HG02884 (cell line): ENCODE measurements around the gene PHPT1.
"Not testable (repeated sequence)": the region's sequence is repeated elsewhere in the genome, so short reads cannot be mapped to it uniquely, and the experiment has no call there.

ENCODE experiments used
- ATAC-seq: cut with Tn5 transposase; IDR thresholded peaks from one replicate; pipeline ENCODE4 v1.9.1; 2021; ENCODE audit warnings: mild to moderate bottlenecking, moderate library complexity; ENCODE audit not compliant: unreplicated experiment

Gene PHPT1

DNA sequence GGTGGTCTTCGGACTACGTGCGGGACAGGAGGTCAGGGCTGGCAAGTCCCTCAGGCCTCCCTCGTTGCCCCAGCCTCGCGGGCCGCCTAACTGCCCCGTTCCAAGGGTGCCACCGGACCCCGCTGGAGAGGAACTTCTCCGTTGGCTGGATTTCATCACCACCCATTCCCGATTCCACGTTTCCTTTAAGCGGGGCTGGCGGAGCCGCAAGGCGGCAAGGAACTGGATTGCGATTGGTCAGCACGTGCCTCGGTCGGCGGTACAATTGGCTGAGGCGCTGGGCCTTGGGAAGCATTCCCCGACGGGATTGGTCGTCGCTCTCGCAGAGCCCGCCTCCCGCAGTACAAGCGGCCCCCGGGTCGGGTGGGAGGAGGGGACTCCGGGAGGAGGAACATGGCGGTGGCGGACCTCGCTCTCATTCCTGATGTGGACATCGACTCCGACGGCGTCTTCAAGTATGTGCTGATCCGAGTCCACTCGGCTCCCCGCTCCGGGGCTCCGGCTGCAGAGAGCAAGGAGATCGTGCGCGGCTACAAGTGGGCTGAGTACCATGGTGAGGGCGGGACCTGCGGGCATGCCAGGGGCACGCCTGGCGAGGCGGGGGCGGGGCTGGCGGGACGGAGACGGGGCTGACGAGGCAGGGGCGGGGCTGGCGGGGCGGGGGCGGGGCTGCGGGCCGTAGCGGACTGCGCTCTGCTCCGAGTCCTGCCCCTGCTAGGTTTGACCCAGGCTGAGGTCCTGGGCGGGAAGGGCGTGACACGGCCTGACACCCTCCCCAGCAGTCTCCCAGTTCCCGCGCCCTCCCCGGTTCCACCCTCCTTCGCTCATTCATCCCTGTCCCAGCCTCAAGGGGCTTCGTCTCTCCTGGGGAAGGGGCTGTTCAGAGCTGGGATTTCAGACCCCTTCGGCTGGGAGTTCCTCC, at the start of gene PHPT1:
Gene PHPT1, plus strand, starts transcription at position 372 of the 922 bp plus-strand sequence. Its CDS starts 22 bp downstream, at position 394.
- ATAC-seq: peak; percentile 89

DNA sequence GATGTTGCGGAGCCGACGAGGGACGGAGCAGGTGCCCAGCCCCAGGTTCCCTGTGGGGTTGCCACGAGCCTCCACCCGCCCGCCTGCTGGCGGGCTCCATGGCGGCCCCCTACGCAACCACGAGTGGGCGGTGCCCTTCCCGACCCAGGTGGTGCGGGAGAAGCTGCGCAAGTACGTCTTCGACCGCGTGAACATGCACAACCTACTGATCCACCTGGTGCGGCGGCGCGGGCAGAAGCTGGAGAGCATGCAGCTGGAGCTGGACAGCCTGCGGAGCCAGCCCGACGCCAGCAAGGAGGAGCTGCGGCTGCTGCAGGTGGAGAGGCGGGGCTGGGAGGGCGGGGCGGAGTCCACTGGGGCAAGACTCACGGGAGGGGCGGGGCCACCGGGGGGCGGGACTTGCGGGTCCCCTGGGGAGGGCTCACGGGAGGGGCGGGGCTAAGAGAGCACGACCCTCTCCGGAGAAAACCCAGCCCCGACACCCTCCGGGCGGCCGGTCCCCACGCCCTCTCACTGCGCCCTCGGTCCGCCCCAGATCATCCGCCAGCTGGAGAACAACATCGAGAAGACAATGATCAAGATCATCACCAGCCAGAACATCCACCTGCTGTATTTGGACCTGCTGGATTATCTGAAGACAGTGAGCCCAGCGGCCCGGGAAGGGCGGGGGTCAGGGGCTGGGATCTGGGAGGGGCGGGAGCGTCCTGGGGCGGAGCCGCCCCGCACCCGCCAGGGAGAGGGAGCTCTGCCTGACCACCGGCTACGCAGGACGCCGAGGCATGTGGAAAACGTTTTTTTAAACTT, 49.2 kb upstream of the PHPT1 start:
- ATAC-seq: no peak

DNA sequence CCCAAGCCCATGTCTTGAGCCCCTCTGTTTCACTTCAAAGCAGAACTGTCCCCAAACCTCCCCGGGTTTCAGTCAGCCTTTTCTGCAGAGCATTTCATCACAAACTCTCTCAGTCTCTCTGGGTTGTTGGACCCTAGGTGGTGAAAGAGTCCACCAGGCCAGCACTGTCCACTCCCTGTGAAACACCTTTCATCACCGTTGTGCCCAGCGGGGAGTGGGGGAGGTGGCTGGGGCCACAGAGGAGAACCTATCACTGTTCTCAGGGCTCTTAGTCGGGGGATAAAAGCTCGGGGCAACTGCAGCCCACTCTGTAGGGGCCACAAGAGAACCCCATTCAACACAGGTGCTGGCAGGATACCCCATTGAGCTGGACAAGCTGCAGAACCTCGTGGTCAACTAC, 46.9 kb upstream of the PHPT1 start:
- ATAC-seq: no peak

DNA sequence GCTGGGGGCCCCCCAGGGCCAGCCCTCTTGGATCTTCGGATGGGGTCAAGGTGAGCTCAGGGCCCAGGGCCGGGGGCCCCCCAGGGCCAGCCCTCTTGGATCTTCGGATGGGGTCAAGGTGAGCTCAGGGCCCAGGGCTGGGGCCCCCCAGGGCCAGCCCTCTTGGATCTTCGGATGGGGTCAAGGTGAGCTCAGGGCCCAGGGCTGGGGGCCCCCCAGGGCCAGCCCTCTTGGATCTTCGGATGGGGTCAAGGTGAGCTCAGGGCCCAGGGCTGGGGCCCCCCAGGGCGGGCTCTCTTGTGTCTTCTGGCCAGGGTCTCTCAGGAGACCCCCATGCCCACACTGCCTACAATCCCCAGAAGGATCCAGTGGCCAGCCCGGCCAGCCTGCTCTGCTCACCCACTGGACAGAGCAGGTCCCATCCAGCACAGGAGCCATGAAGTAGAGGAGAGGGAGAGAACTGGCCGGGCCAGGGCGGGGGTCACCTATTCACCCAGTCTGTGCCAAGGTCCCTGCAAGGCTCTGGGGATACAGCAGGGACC, 46.1 kb upstream of the PHPT1 start:
- ATAC-seq: not testable (repeated sequence)

DNA sequence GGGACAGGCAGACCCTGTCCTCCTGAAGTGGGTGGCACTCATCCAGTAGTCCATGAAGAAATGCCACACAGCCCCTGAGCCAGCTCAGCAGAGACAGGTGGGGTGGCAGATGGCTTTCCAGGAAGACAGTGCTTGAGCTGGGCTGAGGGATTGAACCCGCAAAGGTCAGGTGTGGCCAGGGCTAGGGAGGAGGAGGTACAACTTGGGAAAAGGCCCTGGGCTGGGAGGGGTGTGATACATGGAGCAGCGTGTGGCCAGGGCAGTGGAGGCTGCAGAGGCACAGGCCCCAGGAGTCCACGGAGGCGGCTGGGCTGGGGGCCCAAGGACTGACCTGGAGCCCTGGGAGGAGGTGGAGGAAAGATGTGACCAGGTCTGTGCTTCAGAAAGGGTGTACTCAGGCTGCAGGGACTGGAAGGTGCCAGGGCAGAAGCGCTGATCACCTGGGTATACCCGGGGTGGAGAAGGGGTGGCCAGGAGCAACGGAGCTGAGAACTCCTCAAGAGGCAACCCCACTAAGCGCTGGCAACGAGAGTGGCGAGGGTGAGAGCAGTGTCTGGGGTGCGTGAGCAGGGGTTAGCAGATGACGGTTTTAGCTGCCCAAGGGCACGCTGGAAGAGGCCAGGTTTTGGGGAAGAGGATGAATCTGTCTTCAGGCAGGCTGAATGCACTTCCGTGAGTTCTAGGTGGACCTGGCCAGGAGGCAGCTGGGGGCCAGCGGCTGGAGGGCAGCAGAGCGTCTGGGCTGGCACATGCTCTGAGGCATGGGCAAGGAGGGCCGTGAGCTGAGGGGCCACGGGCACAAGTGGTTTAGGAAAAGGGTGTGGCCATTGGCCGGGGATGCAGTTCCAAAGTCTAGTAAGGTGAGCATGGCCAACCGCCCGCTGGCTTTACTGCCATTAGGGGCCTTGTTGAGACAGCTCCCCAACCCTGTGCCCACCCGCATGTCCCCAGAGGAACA, 45.4 kb upstream of the PHPT1 start:
- no peak for ATAC-seq

DNA sequence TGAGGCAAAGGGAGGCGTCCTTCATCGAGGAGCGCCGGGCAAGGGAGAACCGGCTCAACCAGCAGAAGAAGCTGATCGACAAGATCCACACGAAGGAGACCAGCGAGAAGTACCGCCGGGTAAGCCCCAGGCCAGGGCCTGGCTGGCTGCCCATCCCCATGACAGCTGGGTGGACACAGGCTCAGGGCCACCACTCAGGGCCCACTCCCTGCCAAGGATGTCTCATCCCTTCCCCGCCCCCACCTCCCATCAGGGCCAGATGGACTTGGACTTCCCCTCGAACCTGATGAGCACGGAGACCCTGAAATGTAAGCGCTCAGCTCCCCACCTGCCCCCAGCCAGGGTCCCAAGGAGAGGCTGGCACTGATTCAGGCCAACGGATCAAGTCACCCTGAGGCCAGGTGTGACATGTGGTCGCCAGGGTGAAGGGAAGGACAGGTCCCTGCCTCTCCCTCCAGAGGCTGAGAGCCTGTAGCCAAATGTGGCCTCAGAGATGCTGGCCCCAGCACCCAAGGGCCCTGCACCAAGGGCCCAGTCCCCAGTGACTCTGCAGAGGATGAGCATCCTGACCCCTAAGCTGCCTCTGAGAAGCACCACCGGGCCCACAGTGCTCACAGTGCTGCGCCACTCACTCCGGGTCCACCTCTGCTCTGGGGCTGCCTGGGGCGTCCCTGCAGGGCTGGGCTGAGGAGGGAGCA, 44.6 kb upstream of the PHPT1 start:
- ATAC-seq: no peak

DNA sequence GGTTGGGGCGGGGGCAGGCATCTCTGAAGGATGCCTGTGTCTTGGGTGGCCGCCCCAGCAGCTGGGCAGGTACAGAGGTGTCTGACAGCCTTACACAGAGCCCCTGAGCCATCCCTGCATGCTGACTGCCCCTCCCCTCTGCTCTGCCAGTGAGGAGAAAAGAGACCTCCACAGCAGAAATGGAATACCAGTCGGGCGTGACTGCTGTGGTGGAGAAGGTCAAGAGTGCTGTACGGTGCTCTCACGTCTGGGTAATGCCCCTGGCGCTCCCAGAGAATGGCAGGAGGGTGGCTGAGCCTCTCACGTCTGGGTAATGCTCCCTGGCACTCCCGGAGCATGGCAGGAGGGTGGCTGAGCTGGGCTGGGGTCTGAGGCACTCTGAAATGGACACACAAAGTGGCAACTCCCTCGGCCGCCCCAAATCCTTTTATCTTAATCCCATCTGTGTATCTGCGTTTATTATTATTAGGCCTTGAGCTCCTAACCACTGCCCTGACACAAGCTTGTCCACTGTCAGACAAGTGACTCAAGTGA, 43.9 kb upstream of the PHPT1 start:
- ATAC-seq: no peak

DNA sequence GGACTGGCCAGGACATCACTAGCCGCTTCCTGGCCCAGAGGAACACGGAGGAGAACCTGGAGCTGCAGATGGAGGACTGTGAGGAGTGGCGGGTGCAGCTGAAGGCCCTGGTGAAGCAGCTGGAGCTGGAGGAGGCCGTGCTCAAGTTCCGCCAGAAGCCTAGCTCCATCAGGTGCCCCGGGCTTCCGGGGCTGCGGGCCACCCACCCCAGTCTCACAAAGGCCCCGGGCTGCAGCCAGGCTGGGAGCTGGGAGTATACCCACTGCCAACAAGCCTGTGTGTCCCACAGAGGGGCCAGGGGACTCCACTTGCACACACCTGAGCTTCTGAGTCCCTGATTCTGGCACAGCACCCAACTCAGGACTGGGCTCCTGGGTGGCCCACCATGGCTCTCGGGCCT, 43.1 kb upstream of the PHPT1 start:
- ATAC-seq: no peak

DNA sequence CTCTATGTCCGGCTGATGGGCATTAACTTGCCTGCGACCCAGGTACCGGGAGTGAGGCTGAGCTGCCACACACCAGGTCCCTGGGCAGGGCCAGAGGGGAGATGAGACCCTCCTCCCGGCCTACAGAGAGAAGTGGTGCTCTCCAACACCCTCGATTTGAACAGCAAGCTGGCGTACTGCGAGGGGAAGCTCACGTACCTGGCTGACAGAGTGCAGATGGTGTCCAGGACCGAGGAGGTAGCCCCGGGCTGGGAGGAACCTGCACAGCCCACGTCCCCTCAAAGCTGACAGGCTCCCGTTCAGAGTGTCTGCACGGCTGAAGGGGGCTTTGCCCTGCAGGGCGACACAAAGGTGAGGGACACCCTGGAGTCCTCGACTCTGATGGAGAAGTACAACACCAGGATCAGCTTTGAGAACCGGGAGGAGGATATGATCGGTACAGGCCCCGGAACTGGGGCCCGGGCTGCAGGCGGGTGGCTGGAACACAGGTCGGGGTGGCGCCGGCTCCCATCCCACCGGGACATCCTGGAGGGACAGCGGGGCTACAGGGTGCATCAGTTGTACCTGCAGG, 42.5 kb upstream of the PHPT1 start:
- ATAC-seq: no peak

DNA sequence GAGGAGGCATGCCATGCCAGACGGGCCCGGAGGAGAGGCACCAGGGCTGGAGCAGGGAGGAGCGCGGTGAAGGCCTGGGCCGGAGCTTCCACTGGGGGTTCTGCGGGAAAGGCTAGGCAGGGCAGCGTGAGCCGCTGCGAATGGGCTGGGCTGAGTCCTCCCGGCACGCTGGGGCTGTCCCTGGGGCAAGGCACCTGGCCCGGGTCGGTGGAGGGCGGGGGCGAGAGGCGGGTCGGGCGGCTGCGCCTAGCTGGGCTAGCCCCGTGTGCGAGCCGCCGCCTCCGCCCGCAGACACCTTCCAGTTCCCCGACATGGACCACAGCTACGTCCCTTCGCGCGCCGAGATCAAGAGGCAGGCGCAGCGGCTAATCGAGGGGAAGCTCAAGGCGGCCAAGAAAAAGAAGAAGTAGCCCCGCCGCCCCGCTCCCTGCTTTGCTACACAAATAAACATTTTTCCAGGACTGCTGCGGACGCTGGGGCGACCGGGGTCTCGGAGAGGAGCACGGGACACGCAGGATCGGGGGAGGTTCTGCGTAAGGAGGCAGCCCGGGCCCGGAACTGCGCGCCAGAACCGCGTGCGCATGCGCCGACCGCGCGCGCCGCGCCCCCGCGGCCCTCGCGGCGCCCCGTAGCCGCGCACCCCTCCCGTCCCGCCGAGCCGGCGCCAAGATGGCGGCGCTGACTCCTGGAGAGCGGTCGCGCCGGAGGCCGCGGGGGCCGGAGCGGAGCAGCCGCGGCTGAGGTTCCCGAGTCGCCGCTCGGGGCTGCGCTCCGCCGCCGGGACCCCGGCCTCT, 41.7 kb upstream of the PHPT1 start, which contains the start of gene RABL6:
Gene RABL6, plus strand, starts transcription at position 668 of the 794 bp plus-strand sequence. CDS start 249 bp downstream, outside the sequence.
- ATAC-seq: peak; percentile 64

DNA sequence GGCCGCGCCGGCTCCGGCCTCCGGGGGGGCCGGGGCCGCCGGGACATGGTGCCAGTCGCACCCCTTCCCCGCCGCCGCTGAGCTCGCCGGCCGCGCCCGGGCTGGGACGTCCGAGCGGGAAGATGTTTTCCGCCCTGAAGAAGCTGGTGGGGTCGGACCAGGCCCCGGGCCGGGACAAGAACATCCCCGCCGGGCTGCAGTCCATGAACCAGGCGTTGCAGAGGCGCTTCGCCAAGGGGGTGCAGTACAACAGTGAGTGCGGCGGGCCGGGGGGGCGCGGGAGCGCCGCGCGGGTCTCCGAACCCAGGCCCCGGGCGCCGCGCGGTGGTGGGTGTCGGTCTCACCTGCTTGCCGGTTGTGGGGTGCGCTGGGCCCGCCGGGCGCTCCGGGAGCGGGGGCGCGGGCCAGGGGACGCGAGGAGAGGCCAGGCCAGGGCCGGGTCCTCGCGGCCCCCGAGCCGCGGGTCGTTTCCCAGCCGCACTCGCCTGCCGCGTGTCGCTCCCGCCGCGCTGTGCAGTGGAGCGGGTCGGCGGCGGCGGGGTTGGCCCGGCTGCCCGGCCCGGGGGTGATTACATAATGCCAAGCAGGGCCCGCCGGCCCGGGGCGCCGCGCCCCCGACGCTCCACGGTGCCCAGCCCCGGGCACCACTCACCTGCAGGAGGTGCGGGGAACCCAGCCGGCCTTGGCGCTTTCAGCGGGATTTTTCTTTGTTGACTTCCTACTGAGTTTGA, 41.0 kb upstream of the PHPT1 start:
- peak; percentile 37 for ATAC-seq

DNA sequence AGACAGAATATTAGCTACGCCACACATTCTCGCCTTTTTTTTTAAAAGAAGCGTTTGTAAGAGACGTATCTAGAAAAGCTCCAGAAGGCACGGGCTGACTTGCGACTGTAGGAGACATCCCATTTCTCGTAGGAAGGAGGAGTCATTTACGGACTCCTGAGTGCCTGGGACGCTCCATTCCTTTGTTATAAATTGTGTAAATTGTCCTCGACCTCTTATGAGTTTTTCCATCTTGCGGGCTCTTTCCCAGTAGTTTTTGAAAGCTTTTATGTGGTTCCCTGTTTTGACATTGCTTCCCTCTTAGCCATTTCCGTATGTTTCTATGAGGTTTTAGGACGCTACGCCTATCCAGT, 40.4 kb upstream of the PHPT1 start:
- no peak for ATAC-seq

DNA sequence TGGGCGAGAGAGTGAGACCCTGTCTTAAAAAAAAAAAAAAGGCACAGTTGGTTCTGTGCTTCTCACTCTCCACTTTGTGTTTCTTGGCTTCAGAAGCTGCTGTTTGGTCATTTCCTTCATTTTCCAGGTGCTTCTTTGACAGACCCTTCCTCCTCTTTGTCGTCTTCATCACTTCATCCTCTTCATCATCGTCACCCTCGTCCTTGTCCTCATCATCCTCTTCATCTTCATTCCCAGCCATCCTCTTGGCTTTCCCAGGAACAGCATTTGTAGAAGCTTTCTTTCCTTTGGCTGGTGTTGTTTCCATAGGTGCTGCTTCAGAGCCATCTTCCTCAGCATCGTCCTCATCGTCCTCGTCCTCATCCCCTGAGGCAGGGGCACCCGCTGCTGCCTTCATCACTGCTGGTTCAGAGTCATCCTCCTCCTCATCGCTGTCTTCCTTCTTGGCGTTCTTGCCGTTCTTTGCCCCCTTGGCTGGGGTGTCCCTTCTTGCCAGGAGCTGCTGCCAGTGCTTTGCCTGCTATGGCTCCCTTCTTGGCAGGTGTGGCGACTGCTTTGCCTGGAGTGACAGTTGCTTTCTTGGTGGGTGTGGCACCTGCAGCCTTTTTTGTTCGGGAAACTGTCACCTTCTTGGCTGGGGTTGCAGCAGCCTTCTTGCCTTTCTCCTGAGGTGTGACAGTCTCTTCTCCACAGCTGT, 34.3 kb upstream of the PHPT1 start:
- ATAC-seq: no peak

DNA sequence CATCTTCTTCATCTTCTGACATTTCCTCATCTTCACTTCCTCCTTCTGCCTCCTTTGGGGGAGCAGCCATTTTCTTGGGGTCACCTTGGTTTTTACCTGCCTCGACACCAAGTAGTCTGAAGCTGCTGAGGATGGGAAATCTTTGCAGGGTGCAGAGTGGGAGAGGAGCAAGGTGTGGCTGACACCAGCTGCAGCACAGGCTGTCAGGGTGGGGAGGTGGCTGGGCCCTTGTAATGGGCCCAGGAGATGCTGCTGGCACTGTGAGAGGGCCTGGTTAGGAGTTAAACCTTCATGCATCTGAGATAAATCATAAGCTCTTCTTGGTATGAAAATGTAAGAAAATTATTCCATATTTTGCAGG, 33.8 kb upstream of the PHPT1 start:
- ATAC-seq: no peak

DNA sequence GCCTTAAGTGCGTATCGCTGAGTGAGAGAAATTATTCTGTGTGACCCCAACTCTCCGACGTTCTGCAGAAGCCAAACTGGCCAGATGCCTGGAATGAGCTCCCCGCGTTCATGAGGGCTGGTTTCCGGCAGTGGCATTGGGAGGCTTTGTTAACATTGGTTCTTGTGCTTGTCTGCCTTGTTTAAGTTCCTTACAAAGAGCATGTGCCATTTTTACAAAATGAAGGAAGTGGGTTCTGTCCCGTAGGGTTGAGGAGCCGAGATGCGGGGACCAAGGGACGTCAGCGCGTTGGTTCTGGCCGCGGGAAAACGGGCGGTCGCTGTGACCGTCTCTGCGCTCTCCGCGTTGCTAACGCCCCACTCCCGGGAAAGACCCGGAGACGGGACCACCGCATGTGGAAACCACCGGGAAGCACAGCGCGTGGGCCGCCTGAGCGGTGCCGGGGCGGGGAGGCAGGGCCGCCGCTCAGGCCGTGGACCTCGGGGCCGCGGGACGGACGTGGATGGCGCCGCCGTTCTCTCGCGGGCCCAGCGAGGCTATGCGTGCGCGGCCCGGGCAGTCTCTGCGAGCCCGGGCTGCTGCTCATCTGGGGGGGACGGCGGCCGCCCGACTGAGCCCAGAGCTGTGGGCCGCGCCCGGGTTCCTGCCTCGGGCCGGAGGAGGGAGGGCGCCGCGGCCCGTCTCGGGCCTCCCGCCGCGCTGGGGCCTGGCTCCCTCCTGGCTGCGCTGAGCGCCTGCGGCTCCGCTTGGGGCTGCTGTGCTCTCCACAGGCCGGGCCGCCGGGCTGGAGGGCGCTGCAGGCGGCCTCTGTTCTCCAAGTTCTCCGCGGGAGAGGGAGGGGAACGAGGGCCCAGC, 28.0 kb upstream of the PHPT1 start:
- ATAC-seq: no peak

DNA sequence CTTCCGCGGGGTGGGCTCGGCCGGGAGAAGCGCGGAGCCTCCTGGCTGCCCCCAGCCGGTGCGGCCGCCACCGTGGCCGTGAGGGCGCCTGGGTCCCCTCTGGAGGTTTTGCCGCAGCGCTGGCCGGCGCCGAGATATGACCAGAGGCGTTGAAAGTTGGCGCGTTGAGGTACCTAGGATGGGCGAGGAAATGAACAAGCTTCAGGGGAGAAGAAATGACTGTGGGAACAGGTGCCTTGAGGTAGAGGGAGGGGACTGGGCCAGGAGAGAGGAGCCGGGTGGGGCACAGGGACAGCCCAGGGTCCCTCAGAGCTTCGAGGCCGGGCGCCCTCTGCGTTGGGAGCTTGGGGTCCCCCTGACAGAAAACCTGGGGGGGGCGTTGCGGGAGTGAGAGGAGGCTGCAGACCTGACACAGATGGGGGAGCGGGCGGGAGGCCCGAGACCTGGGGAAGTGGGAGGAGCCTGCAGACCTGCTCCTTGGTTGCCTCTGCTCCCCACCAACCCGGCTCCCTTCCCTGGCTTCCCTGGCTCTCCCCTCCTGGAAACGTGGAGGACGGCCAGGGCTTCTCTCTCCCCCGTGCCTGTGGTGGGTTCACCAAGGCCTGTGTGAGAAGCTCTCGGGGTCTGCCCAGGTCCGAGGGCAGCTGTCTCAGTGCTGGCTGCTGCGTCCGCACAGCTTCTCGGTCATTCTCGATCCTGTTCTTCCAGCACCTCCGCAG, 27.2 kb upstream of the PHPT1 start:
- no peak for ATAC-seq
